ENCODE measurements around the gene CBLN4. TPM values are rescaled to one million over a fixed set of nuclear protein-coding genes. Genes with fewer than 3 reads are reported as not detected.

The CBLN4 gene
- polyA plus RNA-seq, 1 donor (not counting 4 experiments of a cell fraction or from before 2014, with no cell fraction given) = not detected

GRCh38 chr20:55947701-55948100, 57.6 kb downstream of the CBLN4 start:
- H3K4me1 ChIP-seq (ENCODE audit: control insufficient read depth, extremely low read depth, insufficient read depth, low read length) = peaks cover 9% of the 10 kb centered on the region
- no peak overlapping the region for H3K27ac ChIP-seq (ENCODE audit: control insufficient read depth, insufficient read depth, low read length)
- H3K9me1 ChIP-seq (ENCODE audit: control insufficient read depth, extremely low read depth, insufficient read depth, low read length) = no peaks in the 10 kb centered on the region
- no peaks in the 10 kb centered on the region for H3K27me3 ChIP-seq (ENCODE audit: control insufficient read depth, extremely low read depth, insufficient read depth, low read length)
- DNase-seq (ENCODE audit: low read depth, low spot score) (no peak), FAIRE-seq (peak; percentile 73)
- H3K9ac ChIP-seq (ENCODE audit: control insufficient read depth, extremely low read depth, insufficient read depth, low read length) = no peak overlapping the region
- no peak overlapping the region for H3K4me2 ChIP-seq (ENCODE audit: control insufficient read depth, extremely low read depth, insufficient read depth, low read depth, low read length)
- no peaks in the 10 kb centered on the region for H4K20me1 ChIP-seq (ENCODE audit: control insufficient read depth, extremely low read depth, insufficient read depth, low read length)
- no peak overlapping the region for H2AFZ ChIP-seq (ENCODE audit: control insufficient read depth, low read length)
- dilution Hi-C loops (cut with MboI; ENCODE audit: extremely low pct_ligation_motif_present, low sequenced_read_pairs) = no loop called here
- H3K4me3 ChIP-seq (ENCODE audit: control insufficient read depth in 2 of 3, extremely low read depth in 1 of 3, insufficient read depth in 2 of 3, low read depth in 1 of 3, low read length in 3 of 3) = no peak overlapping the region
- H3K9me3 ChIP-seq (ENCODE audit: control insufficient read depth, low read depth, low read length) = no peaks in the 10 kb centered on the region
- TF ChIP-seq CTCF (optimal IDR thresholded peaks at IDR 0.05 in 1 of 3, IDR thresholded peaks at IDR 0.05 in 1 of 3, conservative IDR thresholded peaks at IDR 0.05 in 1 of 3; ENCODE audit: extremely low read depth in 1 of 3, insufficient read depth in 2 of 3, low read length in 3 of 3) (no peak), EZH2 (IDR thresholded peaks at IDR 0.05; ENCODE audit: low read length) (no peak)
- H3K79me2 ChIP-seq (ENCODE audit: control insufficient read depth, insufficient read depth, low read length) = no peaks in the 10 kb centered on the region
- no peaks in the 10 kb centered on the region for H3K36me3 ChIP-seq (ENCODE audit: control insufficient read depth in 2 of 2, extremely low read depth in 1 of 2, insufficient read depth in 2 of 2, low read length in 2 of 2)

Other genes with a start within 250 kb of the CBLN4 start
- not detected in 3 replicates for gene MC3R, start 243.2 kb upstream of the CBLN4 start, polyA plus RNA-seq

Data from keratinocyte (primary cell).